ENCODE measurements around the gene OLIG1.

DNA sequence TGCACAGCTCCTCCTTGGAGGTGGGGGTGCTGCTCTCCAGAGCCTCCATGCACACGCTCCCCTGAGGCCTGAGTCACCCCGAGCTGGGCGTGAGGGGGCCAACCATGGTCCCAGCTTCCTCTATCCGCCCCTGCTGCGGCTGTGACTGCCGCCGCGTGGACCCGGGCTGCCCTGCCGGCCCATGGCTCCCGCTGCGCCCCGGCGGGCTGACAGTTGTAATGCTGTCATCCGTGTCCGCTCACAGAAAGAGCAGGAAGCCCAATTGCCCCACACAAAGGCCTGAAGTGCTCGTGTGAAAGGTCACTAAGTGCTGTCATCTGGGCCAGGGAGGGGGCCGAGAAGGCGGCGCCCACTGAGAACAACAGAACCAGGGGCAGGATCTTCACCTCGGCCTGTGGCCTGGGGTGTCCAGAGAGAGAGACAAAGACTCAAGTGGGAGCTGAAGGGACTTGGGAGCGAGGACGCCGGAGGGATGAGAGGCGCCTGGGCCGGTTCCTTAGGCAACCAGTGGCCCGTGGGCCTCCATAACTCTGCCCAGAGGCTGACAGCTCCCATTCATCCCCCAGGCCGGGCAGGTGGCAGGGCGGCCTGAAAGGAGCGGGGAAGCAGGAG lies 31.5 kb downstream of the OLIG1 start:
- no peak for TF ChIP-seq CTCF (IDR thresholded peaks at IDR 0.05; ENCODE audit: low read depth, low read length, poor library complexity, severe bottlenecking)
- TF ChIP-seq EZH2phosphoT487 (IDR thresholded peaks at IDR 0.05; ENCODE audit: borderline replicate concordance, low read length) = no peak

Measured in DOHH2 (cell line).